ENCODE results near the gene AP4S1. TPM values are rescaled to one million over a fixed set of nuclear protein-coding genes. Genes with fewer than 3 reads are reported as not detected.
"Not testable (repeated sequence)": the region's sequence is repeated elsewhere in the genome, so short reads cannot be mapped to it uniquely, and the experiment has no call there.

AP4S1 gene
- total and polyA plus RNA-seq, 11 donors, result 6.4 to 11.9 (median 8.6) TPM

DNA sequence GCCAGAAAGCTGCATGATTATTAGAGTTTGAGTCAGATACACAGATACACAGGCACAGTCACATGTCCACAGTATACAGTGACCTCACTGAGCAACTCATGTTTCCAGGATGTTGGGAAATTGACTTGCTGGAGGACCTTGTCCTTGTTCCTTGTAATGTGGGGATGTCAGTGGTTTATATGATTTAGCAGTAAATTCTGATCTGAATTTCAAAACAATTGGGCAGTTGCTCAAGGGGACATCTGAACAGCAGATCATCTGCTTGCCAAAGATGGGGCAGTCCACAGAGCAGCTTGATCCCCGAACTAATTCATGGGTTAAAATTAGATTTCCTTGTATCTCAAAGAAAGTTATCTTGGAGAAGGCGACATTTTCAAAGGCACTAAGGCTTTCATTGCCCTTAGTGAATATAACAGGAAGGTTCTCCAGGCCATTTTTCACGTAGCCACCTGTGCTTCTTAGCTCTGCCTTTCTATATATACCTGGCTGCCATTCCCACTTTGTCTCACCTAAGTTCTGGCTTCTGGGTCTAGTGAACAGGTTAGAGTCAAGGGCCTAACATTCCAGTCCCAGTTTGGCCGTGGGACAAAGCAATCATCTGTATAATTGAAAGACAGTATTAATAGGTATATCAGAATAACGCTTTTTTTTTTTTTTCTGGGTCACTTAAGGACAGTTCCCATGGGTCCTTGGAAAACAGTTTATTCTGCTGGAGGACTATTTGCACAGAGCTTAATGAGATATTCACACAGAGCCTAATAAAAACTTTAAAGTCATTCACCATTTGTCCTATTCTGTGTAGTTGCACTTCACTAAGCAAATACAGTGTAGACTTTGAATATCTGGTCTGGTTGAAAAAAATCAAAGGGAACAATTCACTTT is 65.7 kb downstream of the AP4S1 start:
- no peaks in the 10 kb centered on the region for H3K9me3 ChIP-seq
- H3K27me3 ChIP-seq, result no peaks in the 10 kb centered on the region
- H3K4me3 ChIP-seq, result no peak overlapping the region
- H3K27ac ChIP-seq, result peak overlapping the region in 11 of 12 donors; percentile 7 to 82 (median 58)
- WGBS, 4 donors, result 29 to 39% (median 35%) methylated on average over 5 of the region's 5 CpGs
- no peak for DNase-seq
- TF ChIP-seq, protein P1, sequence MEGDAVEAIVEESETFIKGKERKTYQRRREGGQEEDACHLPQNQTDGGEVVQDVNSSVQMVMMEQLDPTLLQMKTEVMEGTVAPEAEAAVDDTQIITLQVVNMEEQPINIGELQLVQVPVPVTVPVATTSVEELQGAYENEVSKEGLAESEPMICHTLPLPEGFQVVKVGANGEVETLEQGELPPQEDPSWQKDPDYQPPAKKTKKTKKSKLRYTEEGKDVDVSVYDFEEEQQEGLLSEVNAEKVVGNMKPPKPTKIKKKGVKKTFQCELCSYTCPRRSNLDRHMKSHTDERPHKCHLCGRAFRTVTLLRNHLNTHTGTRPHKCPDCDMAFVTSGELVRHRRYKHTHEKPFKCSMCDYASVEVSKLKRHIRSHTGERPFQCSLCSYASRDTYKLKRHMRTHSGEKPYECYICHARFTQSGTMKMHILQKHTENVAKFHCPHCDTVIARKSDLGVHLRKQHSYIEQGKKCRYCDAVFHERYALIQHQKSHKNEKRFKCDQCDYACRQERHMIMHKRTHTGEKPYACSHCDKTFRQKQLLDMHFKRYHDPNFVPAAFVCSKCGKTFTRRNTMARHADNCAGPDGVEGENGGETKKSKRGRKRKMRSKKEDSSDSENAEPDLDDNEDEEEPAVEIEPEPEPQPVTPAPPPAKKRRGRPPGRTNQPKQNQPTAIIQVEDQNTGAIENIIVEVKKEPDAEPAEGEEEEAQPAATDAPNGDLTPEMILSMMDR (IDR thresholded peaks at IDR 0.05), result no peak
- intact Hi-C loops (cut with DNase I), result no loop called here
- H3K36me3 ChIP-seq, result peaks cover 0 to 4% (median 0%) of the 10 kb centered on the region in 9 donors
- peak; percentile 70 to 93 (median 87) for ATAC-seq
- peaks cover 0 to 22% (median 16%) of the 10 kb centered on the region in 12 donors for H3K4me1 ChIP-seq

DNA sequence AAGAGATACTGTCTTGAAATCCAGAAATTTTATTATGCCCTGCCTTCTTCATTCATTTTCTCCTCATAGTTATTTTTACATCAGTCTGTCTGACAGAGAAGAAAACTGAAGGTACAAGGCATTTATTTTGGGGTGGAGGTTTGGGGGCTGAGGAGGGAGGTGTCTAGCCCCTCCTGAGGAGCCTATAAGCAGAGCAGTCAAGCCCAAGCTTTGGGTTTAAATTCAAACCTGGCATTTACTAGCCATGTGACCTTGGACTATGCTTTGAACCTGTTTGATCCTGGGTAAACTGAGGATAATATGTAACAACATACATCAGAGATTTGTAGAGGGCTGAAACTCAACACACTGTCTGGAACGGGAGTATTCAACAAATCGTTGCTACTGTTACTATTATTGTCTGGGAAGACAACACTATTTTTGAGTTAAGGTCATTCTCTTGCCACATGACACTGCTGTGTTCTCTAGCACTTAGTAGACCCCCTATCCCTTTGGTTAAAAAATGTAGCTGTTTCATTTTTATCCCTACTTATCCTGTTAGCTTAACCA is 66.8 kb downstream of the AP4S1 start:
- ATAC-seq, result no peak
- intact Hi-C loops (cut with DNase I), result no loop called here
- H3K9me3 ChIP-seq, result no peaks in the 10 kb centered on the region
- H3K27me3 ChIP-seq, result no peaks in the 10 kb centered on the region
- peaks cover 0 to 10% (median 2%) of the 10 kb centered on the region in 9 donors for H3K36me3 ChIP-seq
- 67 to 76% (median 71%) methylated on average over 2 of the region's 2 CpGs for WGBS, 4 donors
- peaks cover 0 to 22% (median 16%) of the 10 kb centered on the region in 12 donors for H3K4me1 ChIP-seq
- no peak overlapping the region for H3K27ac ChIP-seq
- TF ChIP-seq, protein P1 (IDR thresholded peaks at IDR 0.05), result no peak
- no peak for TF ChIP-seq POLR2A (IDR thresholded peaks at IDR 0.05)
- DNase-seq, result no peak
- no peak overlapping the region for H3K4me3 ChIP-seq

DNA sequence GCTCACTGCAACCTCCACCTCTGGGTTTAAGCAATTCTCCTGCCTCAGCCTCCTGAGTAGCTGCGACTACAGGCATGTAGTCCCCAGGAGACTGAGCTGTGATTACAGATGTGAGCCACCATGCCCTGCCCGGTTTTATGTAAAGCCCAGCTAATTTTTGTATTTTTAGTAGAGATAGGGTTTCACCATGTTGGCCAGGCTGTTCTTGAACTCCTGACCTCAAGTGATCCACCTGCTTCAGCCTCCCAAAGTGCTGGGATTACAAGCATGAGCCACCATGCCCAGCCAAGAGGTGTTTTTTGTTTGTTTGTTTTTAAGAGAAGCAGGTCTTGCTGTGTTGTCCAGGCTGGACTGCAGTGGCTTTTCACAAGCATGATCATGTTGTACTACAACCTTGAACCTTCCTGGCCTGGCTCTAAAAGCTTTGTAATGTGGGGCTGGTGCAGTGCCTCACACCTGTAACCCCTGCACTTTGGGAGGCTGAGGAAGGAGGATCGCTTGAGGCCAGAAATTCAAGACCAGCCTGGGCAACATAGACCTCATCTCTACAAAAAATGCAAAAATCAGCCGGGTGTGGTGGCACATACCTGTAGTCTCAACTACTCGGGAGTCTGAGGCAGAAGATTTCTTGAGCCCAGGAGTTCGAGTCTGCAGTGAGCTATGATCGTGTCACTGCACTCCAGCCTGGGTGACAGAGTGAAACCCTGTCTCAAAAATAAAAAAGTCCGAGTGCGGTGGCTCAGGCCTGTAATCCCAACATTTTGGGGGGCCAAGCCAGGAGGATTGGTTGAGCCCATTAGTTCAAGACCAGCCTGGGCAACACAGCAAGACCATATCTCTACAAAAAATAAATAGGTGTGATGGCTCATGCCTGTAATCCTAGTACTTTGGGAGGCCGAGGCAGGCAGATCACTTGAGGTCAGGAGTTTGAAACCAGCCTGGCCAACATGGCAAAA is 68.7 kb downstream of the AP4S1 start:
- Histone ChIP-seq H3K36me3 (peaks cover 0 to 29% (median 21%) of the 10 kb centered on the region in 9 donors), H3K4me1 (peaks cover 0 to 22% (median 16%) of the 10 kb centered on the region in 12 donors)
- H3K27ac ChIP-seq; ATAC-seq; DNase-seq; intact Hi-C loops (cut with DNase I); H3K27me3 ChIP-seq; H3K9me3 ChIP-seq; H3K4me3 ChIP-seq: not testable (repeated sequence)
- 92 to 97% (median 95%) methylated on average over 10 of the region's 10 CpGs for WGBS, 4 donors

DNA sequence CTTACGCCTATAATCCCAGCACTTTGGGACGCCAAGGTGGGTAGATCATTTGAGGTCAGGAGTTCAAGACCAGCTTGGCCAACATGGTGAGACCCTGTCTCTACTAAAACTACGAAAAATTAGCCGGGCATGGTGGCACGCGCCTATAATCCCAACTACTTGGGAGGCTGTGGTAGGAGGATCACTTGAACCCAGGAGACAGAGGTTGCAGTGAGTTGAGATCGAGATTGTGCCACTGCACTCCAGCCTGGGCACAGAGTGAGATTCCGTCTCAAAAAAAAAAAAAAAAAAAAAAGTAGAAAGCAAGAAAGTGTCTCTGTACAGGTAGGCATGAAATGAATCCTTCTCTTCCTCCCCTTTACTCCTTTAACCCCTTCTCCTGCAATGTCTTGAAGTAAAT is 70.4 kb downstream of the AP4S1 start:
- Histone ChIP-seq H3K4me1 (peaks cover 0 to 15% (median 11%) of the 10 kb centered on the region in 12 donors), H3K36me3 (peaks cover 0 to 46% (median 38%) of the 10 kb centered on the region in 9 donors)
- H3K4me3 ChIP-seq; H3K27ac ChIP-seq; ATAC-seq; H3K9me3 ChIP-seq; H3K27me3 ChIP-seq; intact Hi-C loops (cut with DNase I); DNase-seq: not testable (repeated sequence)
- WGBS, 4 donors, result 97 to 99% (median 97%) methylated on average over 8 of the region's 8 CpGs
